H1 (cell line): Measurements from ENCODE around the gene TXNL4B. TPM values are rescaled to one million over a fixed set of nuclear protein-coding genes. Genes with fewer than 3 reads are reported as not detected.

Experiments used
- CTCF ChIA-PET: fragments of 300-600 bp; sonication (Branson Sonifier 250); formaldehyde crosslinking; loops from one replicate; lab custom pipeline; 2021; ENCODE audit not compliant: partially characterized antibody; lab: Charles Lee
- POLR2A ChIA-PET: fragments of 300-600 bp; sonication (Branson Sonifier 250); formaldehyde crosslinking; loops from one replicate; lab custom pipeline; 2021; ENCODE audit warnings: inconsistent platforms; ENCODE audit not compliant: partially characterized antibody; lab: Charles Lee
- DNase-seq, 2 experiments: peaks; one replicate each; pipeline versions ENCODE4 v3.0.0 to v3.0.0-alpha.2; 2010 to 2022; ENCODE audit warnings: low spot score in 2 of 2, low read depth in 1 of 2, mixed read lengths in 1 of 2
- FAIRE-seq: peaks from 2 replicates; lab custom pipeline; 2011; peaks lifted over from hg19 to GRCh38; lab: Jason Lieb, UNC
- H2AFZ ChIP-seq: 2 replicates; pipeline ENCODE4 v1.8.1; 2012; ENCODE audit warnings: low read length, inconsistent platforms
- H2AK5ac ChIP-seq: 2 replicates; pipeline ENCODE4 v1.6.1; 2013; ENCODE audit warnings: low read depth, low read length
- H2BK120ac ChIP-seq: replicated peaks from 2 replicates; pipeline ENCODE3; 2013; ENCODE audit warnings: low read depth, low read length, inconsistent platforms
- H2BK12ac ChIP-seq: 2 replicates; pipeline ENCODE4 v1.6.1; 2013; ENCODE audit warnings: low read depth, low read length
- H2BK15ac ChIP-seq: 2 replicates; pipeline ENCODE4 v1.6.1; 2013; ENCODE audit warnings: low read length
- H2BK20ac ChIP-seq: 2 replicates; pipeline ENCODE4 v1.6.1; 2013; ENCODE audit warnings: low read length
- H2BK5ac ChIP-seq: 2 replicates; pipeline ENCODE4 v1.6.1; 2013; ENCODE audit warnings: low read depth, low read length
- H3K14ac ChIP-seq: 2 replicates; pipeline ENCODE4 v1.6.1; 2013; ENCODE audit warnings: inconsistent platforms; ENCODE audit not compliant: insufficient read length
- H3K18ac ChIP-seq: 2 replicates; pipeline ENCODE4 v1.6.1; 2013; ENCODE audit warnings: low read length; ENCODE audit errors: extremely low read depth
- H3K23ac ChIP-seq: 2 replicates; pipeline ENCODE4 v1.6.1; 2013; ENCODE audit warnings: inconsistent platforms; ENCODE audit not compliant: insufficient read length
- H3K23me2 ChIP-seq: 2 replicates; pipeline ENCODE4 v1.6.1; 2013; ENCODE audit warnings: low read depth, low read length
- H3K27ac ChIP-seq: 2 replicates; pipeline ENCODE4 v1.6.1; 2011; ENCODE audit warnings: low read depth, low read length, inconsistent platforms
- H3K27me3 ChIP-seq, 4 experiments: replicated peaks in 1 of 4; 1 replicate in 1 of 4; 2 replicates in 3 of 4; pipeline versions ENCODE4 v1.6.1 to v1.8.1; 2011 to 2013; ENCODE audit warnings: low read length in 3 of 4, mild to moderate bottlenecking in 3 of 4, inconsistent platforms in 2 of 4, mixed read lengths in 2 of 4, moderate library complexity in 1 of 4; ENCODE audit not compliant: control insufficient read depth in 3 of 4, insufficient read depth in 3 of 4; ENCODE audit errors: extremely low read depth in 1 of 4
- H3K36me3 ChIP-seq, 4 experiments: 2 replicates each; pipeline versions ENCODE4 v1.6.1 to v1.8.1; 2011 to 2013; ENCODE audit warnings: mild to moderate bottlenecking in 4 of 4, low read length in 3 of 4, moderate library complexity in 2 of 4, control low read depth in 1 of 4, inconsistent platforms in 1 of 4; ENCODE audit not compliant: insufficient read depth in 4 of 4, control insufficient read depth in 2 of 4
- H3K4ac ChIP-seq: replicated peaks from 2 replicates; pipeline ENCODE3; 2013; ENCODE audit warnings: low read length, low read depth, mixed read lengths, inconsistent platforms; ENCODE audit not compliant: insufficient read length
- H3K4me1 ChIP-seq, 4 experiments: replicated peaks in 1 of 4; 1 replicate in 1 of 4; 2 replicates in 3 of 4; pipeline versions ENCODE4 v1.6.1 to v1.8.1; 2011 to 2013; ENCODE audit warnings: low read length in 3 of 4, inconsistent platforms in 2 of 4, mixed read lengths in 1 of 4; ENCODE audit not compliant: insufficient read depth in 4 of 4, control insufficient read depth in 3 of 4
- H3K4me2 ChIP-seq, 2 experiments: 2 replicates each; pipeline versions ENCODE4 v1.6.1 to v1.8.1; 2011 to 2013; ENCODE audit warnings: low read depth in 2 of 2, low read length in 2 of 2, control low read depth in 1 of 2, inconsistent platforms in 1 of 2, mild to moderate bottlenecking in 1 of 2; ENCODE audit not compliant: insufficient read depth in 1 of 2
- H3K4me3 ChIP-seq, 4 experiments: fragments of 200-600, 300-600 bp in 1 of 4; sonication (generic), shearing (Covaris generic), sonication (Bioruptor Twin) in 1 of 4; 2 replicates each; pipeline versions ENCODE4 v1.5.1 to v1.8.1; 2011 to 2016; ENCODE audit warnings: low read length in 4 of 4, low read depth in 3 of 4, control low read depth in 2 of 4, inconsistent platforms in 2 of 4, mild to moderate bottlenecking in 2 of 4, mixed read lengths in 1 of 4, moderate library complexity in 1 of 4; ENCODE audit not compliant: insufficient read depth in 2 of 4; ENCODE audit errors: extremely low read depth in 1 of 4
- H3K56ac ChIP-seq: replicated peaks from 2 replicates; pipeline ENCODE3; 2013; ENCODE audit warnings: low read depth, mild to moderate bottlenecking, mixed read lengths, low read length, inconsistent platforms; ENCODE audit not compliant: insufficient read length
- H3K79me1 ChIP-seq: 2 replicates; pipeline ENCODE4 v1.6.1; 2013; ENCODE audit warnings: low read depth, low read length, control low read depth
- H3K79me2 ChIP-seq, 2 experiments: 2 replicates each; pipeline versions ENCODE4 v1.6.1 to v1.8.1; 2012 to 2013; ENCODE audit warnings: low read length in 2 of 2, mild to moderate bottlenecking in 2 of 2, inconsistent platforms in 1 of 2; ENCODE audit not compliant: insufficient read depth in 2 of 2, control insufficient read depth in 1 of 2
- H3K9ac ChIP-seq, 4 experiments: replicated peaks in 1 of 4; 1 replicate in 1 of 4; 2 replicates in 3 of 4; pipeline versions ENCODE4 v1.6.1 to v1.8.1; 2011 to 2013; ENCODE audit warnings: low read depth in 3 of 4, low read length in 3 of 4, control low read depth in 2 of 4, mild to moderate bottlenecking in 2 of 4, moderate library complexity in 2 of 4, inconsistent platforms in 1 of 4; ENCODE audit errors: extremely low read depth in 1 of 4
- H3K9me3 ChIP-seq, 2 experiments: 2 replicates each; pipeline versions ENCODE4 v1.6.1 to v1.8.1; 2012 to 2013; ENCODE audit warnings: mild to moderate bottlenecking in 2 of 2, moderate library complexity in 2 of 2, control low read depth in 1 of 2, inconsistent platforms in 1 of 2, low read depth in 1 of 2, low read length in 1 of 2, mixed read lengths in 1 of 2; ENCODE audit not compliant: insufficient read depth in 2 of 2
- H4K20me1 ChIP-seq, 2 experiments: replicated peaks in 1 of 2; 2 replicates each; pipeline versions ENCODE3 to v1.8.1; 2011 to 2013; ENCODE audit warnings: inconsistent platforms in 2 of 2, low read length in 2 of 2, mild to moderate bottlenecking in 1 of 2; ENCODE audit not compliant: insufficient read depth in 2 of 2, control insufficient read depth in 1 of 2
- H4K5ac ChIP-seq: 2 replicates; pipeline ENCODE4 v1.6.1; 2013; ENCODE audit warnings: low read length, low read depth, mixed read lengths, inconsistent platforms; ENCODE audit not compliant: insufficient read length
- H4K8ac ChIP-seq: 2 replicates; pipeline ENCODE4 v1.8.0; 2013; ENCODE audit warnings: mild to moderate bottlenecking, moderate library complexity, low read length, inconsistent platforms; ENCODE audit not compliant: insufficient read depth; ENCODE audit errors: extremely low read depth
- H4K91ac ChIP-seq: replicated peaks from 2 replicates; pipeline ENCODE3; 2013; ENCODE audit warnings: low read length, mixed read lengths, inconsistent platforms; ENCODE audit not compliant: insufficient read length
- CTBP2 ChIP-seq: IDR thresholded peaks from 2 replicates; pipeline ENCODE4 v1.7.0; 2011; ENCODE audit warnings: borderline replicate concordance, mild to moderate bottlenecking, moderate library complexity, mixed read lengths, low read length; ENCODE audit not compliant: insufficient read depth, insufficient read length
- GABPA ChIP-seq: IDR thresholded peaks from 2 replicates; pipeline ENCODE4 v1.6.1; 2011; ENCODE audit warnings: mild to moderate bottlenecking, low read length, moderate library complexity, borderline replicate concordance; ENCODE audit not compliant: insufficient read depth
- KDM4A ChIP-seq: IDR thresholded peaks from one replicate; pipeline ENCODE4 v1.7.1; 2012; ENCODE audit warnings: low read depth, mild to moderate bottlenecking, moderate library complexity, low read length, inconsistent platforms; ENCODE audit not compliant: severe bottlenecking
- MAFK ChIP-seq: IDR thresholded peaks from 2 replicates; pipeline ENCODE4 v1.6.1; 2012; ENCODE audit warnings: low read depth, mild to moderate bottlenecking, improper control_type of control experiment, low read length
- POLR2AphosphoS5 ChIP-seq: IDR thresholded peaks from 2 replicates; pipeline ENCODE4 v1.6.1; 2011; ENCODE audit warnings: low read depth, low read length
- RFX5 ChIP-seq: IDR thresholded peaks from 2 replicates; pipeline ENCODE4 v1.6.1; 2011; ENCODE audit warnings: low read depth, low read length, improper control_type of control experiment, borderline replicate concordance
- RNF2 ChIP-seq: fragments of 200-900, 300-1000 bp; sonication (generic); IDR thresholded peaks from 2 replicates; pipeline ENCODE4 v1.7.1; 2016; ENCODE audit warnings: borderline replicate concordance, low read depth, mild to moderate bottlenecking, antibody characterized with exemption, low read length; ENCODE audit not compliant: poor library complexity, severe bottlenecking; ENCODE audit errors: missing control alignments
- SAP30 ChIP-seq: fragments of 300-600 bp; sonication (generic); IDR thresholded peaks from 2 replicates; pipeline ENCODE4 v1.7.1; 2012; ENCODE audit warnings: low read length, moderate library complexity, mild to moderate bottlenecking, inconsistent platforms; ENCODE audit not compliant: insufficient read depth, insufficient replicate concordance
- TAF7 ChIP-seq: optimal IDR thresholded peaks from 2 replicates; pipeline ENCODE3; 2011; ENCODE audit warnings: low read depth, mild to moderate bottlenecking, inconsistent platforms, low read length, moderate library complexity, borderline replicate concordance
- YY1 ChIP-seq: IDR thresholded peaks from 2 replicates; pipeline ENCODE4 v1.6.1; 2011; ENCODE audit warnings: low read depth, mild to moderate bottlenecking, low read length
- ZNF274 ChIP-seq: IDR thresholded peaks from 2 replicates; pipeline ENCODE4 v1.7.0; 2012; ENCODE audit warnings: low read length, borderline replicate concordance; ENCODE audit errors: extremely low read depth
- WGBS, 2 experiments: shearing (Covaris generic) in 1 of 2; methylation state at CpG; one replicate each; pipeline versions ENCODE4 v1.1.6 to v1.1.7; 2013 to 2015; ENCODE audit warnings: low lambda C conversion rate in 2 of 2, mixed read lengths in 2 of 2, inconsistent platforms in 1 of 2, low coverage in 1 of 2, missing lambda C conversion rate in 1 of 2; ENCODE audit not compliant: insufficient replicate concordance in 2 of 2, insufficient coverage in 1 of 2, insufficient read length in 1 of 2; ENCODE audit errors: extremely low coverage in 1 of 2, missing lambda C conversion rate in 1 of 2; 5-methylcytosine and 5-hydroxymethylcytosine counted together
- polyA plus RNA-seq, 7 experiments: library from polyadenylated mRNA; depleted of rRNA in 3 of 7; stranded (reverse) in 5 of 7; unstranded in 2 of 7; fragments of >200 nt in 5 of 7; fragments of 200-250 nt in 2 of 7; gene quantifications; 1 replicate in 5 of 7; 2 replicates in 1 of 7; 4 replicates in 1 of 7; pipeline versions ENCODE4 v1.2.1 to v1.2.3, GENCODE V29; 2011 to 2013; ENCODE audit warnings: missing spikeins in 2 of 7, mixed read lengths in 2 of 7
- total RNA-seq: library from RNA; stranded (reverse); fragmentation: NEBNext Ultra II Directional; extraction: Animal tissue kit (Norgen Biotek cat#: 25700); gene quantifications from 2 replicates; pipeline ENCODE4 v1.2.1, GENCODE V29; 2021

TXNL4B gene
- total and polyA plus RNA-seq, 2 of the 8 experiments (the other 6 are each of a cell fraction or from before 2014, with no cell fraction given): 6.7 to 10.6 TPM

DNA sequence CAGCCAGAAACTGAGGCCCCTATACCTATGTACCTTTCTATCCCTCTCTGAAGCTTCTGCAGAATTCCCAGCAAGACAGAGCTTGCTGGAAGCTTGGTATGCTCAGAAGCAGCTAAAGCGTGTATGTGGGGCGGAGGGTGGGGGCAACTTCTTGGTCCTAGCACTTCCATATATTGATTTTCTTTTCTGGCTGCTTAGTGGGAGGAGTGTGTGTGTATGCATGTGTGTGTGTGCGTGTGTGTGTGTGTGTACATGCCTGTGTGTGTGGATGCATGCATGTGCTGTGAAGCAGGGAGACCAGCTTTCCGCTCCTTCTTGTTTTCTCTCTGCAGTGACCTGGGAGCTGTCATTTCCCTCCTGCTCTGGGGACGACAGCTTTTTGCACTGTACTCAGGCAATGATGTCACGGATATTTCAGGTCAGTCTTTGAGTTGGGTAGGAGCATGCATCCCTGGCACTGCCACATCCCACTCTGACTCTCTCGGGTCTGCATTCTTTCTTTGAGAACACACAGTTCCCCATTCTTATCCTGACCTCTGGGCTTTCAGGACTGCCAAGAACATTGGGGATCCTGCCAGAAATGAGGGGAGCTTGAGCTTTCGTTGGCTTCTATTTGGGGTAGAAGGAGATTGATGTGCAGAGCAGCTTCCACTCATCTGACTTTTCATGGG lies 19.7 kb downstream of the TXNL4B start:
- ChIA-PET CTCF (interaction anchor here (1.4 to 2.3 kb wide), 3 partner anchors 10 to 25 kb away, joined by 4 to 15 read pairs (median 6); partner anchors contain the start of genes DHX38 and TXNL4B), POLR2A (interaction anchor here (4.0 kb wide), 1 partner anchor 20 kb away, joined by 23 read pairs; the partner anchor contains the start of genes DHX38 and TXNL4B)
- Histone ChIP-seq H3K4ac (no peak overlapping the region), H3K27me3 (no peaks in the 10 kb centered on the region), H4K8ac (no peak overlapping the region), H3K79me1 (no peaks in the 10 kb centered on the region), H3K79me2 (no peaks in the 10 kb centered on the region), H3K23ac (no peak overlapping the region), H4K20me1 (no peaks in the 10 kb centered on the region), H3K14ac (no peak overlapping the region), H3K4me1 (peaks cover 0 to 14% (median 2%) of the 10 kb centered on the region in 4 experiments; a peak in 3 of 7 replicates), H3K4me3 (no peak overlapping the region), H2BK15ac (no peak overlapping the region), H3K9ac (peak overlapping the region in 1 of 4 experiments; percentile 60; a peak in 2 of 7 replicates), H2BK5ac (peak overlapping the region; percentile 77; the same call in 1 of the 2 replicates), H2AFZ (no peak overlapping the region), H2BK20ac (no peak overlapping the region), H3K4me2 (no peak overlapping the region; a peak in 2 of 4 replicates), H3K36me3 (no peaks in the 10 kb centered on the region), H2BK120ac (no peak overlapping the region), H3K56ac (no peak overlapping the region), H3K18ac (no peak overlapping the region), H2AK5ac (no peak overlapping the region; the same call in 1 of the 2 replicates), H3K23me2 (no peaks in the 10 kb centered on the region), H2BK12ac (peak overlapping the region; percentile 39; the same call in 1 of the 2 replicates), H4K91ac (no peak overlapping the region), H3K9me3 (no peaks in the 10 kb centered on the region), H3K27ac (peak overlapping the region; percentile 68; the same call in 1 of the 2 replicates), H4K5ac (no peak overlapping the region)
- no peak for FAIRE-seq
- DNase-seq: no peak
- WGBS, 2 experiments: 78% methylated on average over 8 of the region's 8 CpGs; no CpG with 5 or more reads in 1 of the 2 experiments
- TF ChIP-seq KDM4A: no peak
- no peak for TF ChIP-seq RFX5
- TF ChIP-seq YY1: no peak
- no peak for TF ChIP-seq CTBP2
- TF ChIP-seq RNF2: no peak
- no peak for TF ChIP-seq ZNF274
- TF ChIP-seq MAFK: no peak
- no peak for TF ChIP-seq GABPA
- no peak for TF ChIP-seq TAF7
- TF ChIP-seq POLR2AphosphoS5: no peak
- TF ChIP-seq SAP30: no peak
